ENCODE measurements around the gene LRIF1.
"Not testable (repeated sequence)": the region's sequence is repeated elsewhere in the genome, so short reads cannot be mapped to it uniquely, and the experiment has no call there.

LRIF1 gene

DNA sequence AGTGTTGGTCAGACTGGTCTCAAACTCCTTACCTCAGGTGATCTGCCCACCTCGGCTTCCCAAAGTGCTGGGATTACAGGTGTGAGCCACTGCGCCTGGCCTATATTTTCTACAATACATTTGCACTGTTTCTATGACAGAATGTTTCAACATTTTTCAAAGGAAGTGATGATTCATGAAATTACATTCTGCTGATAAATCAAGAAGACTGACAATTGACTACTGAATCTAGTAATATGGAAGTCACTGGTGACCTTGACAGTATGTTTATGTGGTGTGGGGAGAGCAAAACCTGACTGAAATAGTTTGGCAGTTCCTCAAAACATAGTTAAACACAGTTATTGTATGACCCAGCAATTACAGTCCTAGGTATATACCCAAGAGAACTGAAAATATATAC, 18.1 kb downstream of the LRIF1 start:
- no peak for DNase-seq

DNA sequence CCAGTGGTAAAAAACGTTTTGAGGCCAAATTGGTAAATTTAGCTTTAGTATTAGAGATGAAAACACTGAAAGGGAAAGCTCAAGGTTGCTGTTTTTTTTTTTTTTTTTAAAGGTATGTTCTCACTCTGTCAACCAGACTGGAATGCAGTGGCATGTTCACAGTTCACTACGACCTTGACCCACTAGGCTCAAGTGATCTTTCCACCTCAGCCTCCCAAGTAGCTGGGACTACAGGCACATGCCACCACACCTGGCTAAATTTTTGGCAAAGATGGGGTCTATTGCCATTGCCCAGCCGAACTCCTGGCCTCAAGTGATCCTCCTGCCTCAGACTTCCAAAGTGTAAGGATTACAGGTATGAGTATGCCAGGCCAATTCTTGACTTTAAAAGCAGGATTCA, 18.9 kb downstream of the LRIF1 start:
- DNase-seq = no peak

DNA sequence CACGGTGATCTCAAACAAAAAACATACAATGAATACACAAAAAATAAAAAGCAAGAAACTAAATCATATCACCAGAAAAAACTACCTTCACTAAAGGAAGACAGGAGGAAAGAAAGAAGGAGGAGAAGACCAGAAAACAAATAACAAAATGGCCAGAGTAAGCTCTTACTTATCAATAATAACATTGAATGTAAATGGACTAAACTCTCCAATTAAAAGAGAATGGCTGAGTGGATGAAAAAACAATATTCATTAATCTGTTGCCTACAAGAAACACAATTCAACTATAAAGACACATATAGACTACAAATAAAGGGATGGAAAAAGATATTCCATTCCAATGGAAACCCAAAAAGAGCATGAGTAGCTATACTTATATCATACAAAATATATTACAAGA, 27.2 kb downstream of the LRIF1 start:
- no peak for DNase-seq

DNA sequence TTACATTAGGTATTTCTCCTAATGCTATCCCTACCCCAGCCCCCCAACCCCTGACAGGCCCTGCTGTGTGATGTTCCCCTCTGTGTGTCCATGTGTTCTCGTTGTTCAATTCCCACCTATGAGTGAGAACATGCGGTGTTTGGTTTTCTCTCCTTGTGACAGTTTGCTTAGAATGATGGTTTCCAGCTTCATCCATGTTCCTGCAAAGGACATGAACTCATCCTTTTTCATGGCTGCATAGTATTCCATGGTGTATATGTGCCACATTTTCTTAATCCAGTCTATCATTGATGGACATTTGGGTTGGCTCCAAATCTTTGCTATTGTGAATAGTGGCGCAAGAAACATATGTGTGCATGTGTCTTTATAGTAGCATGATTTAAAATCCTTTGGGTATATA, 32.6 kb downstream of the LRIF1 start:
- not testable (repeated sequence) for DNase-seq

DNA sequence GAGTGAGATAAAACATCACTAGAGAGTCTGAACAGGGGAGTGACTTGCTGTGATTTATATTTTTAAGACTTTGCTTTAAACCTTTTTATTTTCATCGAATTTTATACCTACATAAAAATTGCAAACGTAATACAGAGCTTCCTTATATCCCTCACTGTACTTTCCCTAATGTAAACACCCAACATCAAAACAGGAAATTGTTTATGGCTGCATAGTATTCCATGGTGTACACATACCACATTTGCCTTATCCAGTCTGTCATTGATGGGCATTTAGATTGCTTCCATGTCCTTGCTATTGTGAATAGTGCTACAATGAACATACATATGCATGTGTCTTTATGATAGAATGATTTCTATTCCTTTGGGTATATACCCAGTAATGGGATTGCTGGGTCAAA, 34.8 kb downstream of the LRIF1 start:
- no peak for DNase-seq

DNA sequence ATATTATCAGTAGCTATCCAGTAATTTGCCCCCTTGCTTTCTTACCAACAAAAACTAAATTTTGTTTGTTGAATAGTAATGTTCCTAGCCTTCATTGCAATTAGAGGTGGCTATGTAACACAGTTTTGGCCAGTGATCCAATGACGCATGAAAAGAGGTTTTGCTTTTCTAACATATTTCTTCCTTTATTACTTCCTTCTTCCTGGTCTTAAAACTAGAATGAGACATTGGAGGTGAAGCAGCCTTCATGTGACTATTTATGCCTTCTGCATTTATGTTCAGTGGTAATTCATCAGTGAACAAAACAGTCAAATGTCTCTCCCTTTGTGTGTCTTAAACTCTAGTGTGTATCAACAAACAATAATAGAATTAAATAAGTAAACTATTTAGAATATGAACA, 35.5 kb downstream of the LRIF1 start:
- no peak for DNase-seq

DNA sequence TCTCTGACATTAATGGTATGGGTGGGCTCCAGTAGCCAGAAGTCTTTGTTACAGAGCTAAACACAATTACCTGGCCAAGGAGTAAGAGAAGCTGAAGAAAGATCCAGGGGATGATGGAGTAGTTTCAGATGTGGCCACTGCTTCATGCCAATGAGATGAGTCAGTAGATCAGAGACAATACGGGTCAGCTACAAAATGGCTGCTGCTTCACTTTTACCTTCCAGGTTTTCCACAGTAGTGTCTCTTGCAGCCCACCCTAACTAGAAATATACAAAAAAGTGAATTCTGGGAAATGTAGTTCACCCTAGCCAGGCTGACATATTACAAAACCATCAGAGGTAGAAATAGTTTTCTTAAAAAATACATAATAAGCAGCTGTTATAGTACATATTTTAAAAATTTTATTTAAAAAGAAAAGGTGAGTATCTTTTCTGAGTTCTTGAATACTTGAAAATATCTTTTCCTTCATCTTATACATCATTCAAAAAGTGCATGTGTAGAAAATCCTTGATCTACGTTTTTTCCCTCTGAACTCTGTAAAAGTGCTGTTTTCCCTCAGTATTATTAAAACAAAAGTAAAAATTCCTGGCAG, 36.1 kb downstream of the LRIF1 start:
- DNase-seq = no peak

DNA sequence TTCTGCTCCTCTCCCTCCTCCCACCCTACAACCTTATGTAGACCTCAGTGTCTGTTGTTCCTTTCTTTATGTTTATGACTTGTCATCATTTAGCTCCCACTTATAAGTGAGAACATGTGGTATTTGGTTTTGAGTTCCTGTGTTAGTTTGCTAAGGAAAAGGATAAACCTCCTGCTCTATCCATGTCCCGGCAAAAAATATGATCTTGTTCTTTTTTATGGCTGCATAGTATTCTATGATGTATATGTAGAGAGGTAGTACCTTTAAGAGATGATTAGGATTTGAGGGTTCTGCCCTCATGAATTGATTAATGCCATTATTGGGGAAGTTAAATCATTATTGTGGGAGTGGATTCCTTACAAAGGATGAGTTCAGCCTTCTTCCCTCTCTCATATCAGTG, 41.8 kb downstream of the LRIF1 start:
- no peak for DNase-seq

DNA sequence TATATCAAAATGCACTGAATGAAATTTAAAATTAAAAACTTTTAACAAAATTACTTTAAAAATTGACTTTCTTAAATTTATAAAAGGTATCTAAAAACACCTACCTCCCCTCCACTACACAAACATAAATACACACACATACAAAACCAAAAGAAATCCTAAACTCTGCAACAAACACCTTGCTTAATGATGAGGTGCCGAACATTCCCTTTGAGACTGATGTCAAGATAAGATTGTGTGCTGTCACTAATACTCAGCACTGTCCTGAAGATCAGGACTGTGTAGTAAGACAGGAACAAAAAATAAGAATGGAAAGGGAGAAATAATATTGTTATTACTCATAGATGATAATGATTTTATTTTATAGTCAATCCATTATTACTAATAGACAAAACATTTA, 45.7 kb downstream of the LRIF1 start:
- DNase-seq = no peak

DNA sequence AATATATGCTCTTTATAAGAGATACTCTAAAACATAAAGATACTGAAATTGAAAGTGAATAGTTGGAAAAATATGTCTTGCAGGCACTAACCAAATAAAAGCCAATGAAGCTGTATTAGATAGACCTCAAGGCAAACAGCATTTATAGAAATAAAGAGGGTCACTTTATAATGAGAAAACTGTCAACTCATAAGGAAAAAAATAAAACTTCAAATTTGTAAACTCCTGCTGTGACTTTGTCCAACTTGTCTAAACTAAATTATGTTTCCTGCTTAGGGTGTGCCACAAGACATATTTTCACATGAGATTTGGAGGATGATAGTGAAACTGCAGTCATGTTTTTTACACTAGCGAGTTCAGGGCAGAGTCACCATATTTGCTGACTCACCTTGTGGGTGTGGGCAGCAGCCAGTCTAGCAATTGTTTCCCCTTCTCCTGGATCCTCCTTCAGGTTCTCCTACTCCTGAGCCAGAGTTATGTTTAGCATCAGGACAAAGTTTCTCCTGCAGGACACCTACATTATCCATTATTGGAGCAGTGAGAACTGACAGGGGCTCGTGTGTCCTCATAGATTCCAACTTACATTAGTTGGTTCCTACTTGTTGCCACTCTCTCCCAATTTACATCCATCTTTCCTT, 46.9 kb downstream of the LRIF1 start:
- DNase-seq = no peak

DNA sequence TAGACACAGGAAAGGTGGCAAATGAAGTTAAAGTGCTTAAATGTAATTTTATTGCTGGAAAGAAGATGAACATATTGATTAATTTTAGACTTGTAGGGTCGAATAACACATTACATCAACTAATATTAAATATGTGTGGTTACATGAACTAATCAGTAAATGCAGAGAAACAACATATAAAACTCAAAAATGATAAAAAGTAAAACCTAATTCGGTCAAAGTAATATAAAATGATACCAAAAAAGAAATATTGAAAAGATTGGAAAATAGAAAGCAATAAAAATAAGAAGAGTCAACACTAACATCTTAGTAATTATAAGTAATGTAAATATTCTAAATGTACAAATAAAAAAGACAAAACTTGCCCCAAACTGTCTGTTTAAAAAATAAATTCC, 47.5 kb downstream of the LRIF1 start:
- no peak for DNase-seq

DNA sequence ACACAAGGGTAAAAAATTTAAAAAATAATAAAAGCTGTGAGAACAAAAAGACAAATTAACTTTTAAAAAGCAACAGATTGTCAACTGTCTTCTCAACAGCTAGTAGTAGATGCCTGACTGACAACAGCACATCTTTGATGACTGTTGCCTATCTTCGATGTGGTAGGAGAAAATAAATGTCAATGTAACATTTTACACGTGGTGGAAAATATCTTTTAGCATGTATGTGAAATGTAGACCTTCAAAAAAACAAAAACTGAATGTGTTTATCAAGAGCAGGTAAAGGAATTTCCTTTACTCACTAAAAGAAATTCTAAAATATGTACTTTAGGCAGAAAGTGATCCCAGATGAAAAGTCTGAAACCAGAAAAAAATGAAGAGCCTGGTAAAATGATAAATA, 47.9 kb downstream of the LRIF1 start:
- no peak for DNase-seq

DNA sequence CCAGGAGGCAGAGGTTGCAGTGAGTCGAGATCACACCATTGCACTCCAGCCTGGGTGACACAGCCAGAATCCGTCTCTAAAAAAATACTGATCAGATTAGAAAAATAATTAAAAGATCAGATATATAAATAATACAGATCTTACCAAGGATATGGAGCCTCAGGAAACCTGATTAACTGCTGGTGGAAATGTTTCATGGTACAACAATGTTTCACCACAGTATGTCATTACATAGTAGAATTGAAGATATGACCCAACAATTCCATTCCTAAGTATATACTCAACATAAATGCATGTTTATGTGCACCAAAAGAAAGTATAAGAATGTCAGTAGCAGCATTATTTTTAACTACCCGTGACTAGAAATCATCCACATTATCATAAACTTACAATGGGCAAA, 49.0 kb downstream of the LRIF1 start:
- no peak for DNase-seq

DNA sequence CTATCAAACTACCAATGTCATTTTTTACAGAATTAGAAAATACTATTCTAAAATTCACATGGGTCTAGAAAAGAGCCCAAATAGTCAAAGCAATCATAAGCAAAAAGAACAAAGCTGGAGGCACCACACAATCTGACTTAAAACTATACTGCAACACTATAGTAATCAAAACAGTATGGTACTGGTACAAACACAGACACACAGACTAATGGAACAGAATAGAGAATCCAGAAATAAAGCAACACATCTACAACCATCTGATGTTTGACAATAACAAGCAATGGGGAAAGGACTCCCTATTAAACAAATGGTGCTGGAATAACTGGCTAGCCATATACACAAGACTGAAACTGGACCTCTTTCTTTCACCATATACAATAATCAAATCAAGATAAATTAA, 50.9 kb downstream of the LRIF1 start:
- DNase-seq = no peak

DNA sequence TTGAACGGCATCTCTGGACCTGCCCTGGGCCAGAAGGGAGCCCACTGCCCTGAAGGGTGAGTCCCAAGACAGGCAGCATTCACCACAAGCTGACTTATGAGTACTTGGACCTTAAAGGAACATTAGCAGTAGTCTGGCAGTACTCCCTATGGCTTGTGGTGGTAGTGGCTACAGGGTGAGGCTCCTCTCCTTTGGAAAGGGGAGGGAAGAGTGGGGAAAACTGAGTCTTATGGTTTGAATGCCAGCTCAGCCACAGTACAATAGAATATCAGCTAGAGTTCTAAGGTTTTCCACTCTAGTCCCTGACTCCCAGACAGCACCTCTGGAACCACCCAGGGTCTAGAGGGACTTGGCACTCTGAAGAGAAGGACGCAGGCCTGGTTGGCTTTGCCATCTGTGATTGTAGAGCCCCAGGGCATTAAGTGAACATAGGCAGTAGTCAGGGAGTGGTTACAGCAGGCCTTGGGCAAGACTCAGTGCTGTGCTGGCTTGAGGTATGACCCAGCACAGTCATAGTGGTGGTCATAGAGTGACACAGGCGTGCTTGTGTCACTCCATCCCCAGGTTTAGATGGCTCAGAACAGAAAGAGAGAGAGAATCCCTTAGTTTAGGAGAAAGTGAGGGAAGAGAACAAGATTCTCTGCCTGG, 59.7 kb downstream of the LRIF1 start:
- no peak for DNase-seq

DNA sequence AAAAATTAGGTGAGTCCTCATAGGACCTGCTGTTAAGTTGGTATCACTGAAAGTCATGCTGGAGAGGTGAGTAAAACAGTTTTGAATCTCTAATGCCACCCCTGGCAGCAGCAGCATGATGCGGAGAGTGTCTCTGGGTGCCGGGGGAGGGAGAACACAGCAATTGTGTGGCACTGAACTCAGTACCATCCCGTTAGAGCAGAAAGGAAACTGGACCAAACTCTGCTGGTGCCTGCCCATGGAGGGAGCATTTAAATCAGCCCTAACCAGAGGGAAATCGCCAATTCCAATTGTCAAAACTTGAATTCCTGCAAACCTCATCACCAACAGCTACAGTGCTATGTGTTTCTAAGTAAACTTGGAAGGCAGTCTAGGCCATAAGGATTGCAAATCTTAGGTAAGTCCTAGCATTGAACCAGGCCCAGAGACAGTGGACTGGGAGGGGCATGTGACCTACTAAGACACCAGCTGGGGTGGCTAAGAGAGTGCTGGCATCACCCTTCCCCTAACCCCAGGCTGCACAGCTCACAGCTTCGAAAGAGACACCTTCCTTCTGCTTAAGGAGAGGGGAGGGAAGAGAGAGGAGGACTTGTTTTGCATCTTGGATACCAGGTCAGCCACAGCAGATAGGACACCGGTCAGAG, 60.8 kb downstream of the LRIF1 start:
- DNase-seq = no peak

DNA sequence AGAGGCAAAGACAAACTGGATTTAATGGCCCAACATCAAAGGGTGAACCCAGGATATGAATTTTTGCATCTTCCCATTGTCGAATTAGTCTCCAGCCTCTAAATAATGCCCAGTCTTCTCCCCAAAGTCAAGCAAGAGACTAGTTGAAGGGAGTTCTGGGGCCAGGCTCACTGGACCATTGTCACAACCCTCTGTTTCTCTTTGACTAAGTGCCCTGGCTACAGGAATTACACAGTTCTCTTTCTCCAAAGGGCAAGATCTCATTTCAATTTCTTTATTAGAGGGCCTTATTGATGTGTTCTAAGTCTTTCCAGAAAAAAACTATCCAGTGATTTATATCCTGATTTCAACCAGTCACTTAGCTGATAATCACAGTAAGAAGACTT, 64.3 kb downstream of the LRIF1 start:
- no peak for DNase-seq

DNA sequence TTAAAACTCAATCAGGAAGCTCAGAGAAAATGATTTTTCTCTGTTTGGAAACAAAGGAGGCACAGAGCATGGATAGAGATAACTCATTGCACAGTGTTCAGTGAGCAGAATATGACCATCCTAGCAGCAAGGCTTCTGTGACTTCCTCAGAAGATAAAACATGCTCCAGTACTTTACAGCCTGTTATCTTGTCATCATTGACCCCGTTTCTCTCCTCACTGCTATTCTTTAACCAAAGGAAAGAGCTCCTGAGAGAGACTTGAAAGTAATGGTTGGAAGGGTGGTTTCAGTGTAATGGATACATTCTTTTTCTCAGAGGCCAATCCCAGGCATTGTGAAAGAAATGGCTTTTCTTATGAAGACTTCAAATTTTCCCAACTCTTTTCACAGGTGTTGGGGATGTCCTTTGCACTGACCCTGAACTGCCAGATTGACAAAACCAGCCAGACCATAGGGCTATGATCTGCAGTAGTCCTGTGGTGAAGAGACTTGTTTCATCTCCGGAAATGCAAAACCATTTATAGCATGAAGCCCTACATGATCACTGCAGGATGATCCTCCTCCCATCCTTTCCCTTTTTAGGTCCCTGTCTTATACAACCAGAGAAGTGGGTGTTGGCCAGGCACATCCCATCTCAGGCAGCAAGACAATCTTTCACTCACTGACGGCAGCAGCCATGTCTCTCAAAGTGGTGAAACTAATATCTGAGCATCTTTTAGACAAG, 64.8 kb downstream of the LRIF1 start:
- DNase-seq = no peak

DNA sequence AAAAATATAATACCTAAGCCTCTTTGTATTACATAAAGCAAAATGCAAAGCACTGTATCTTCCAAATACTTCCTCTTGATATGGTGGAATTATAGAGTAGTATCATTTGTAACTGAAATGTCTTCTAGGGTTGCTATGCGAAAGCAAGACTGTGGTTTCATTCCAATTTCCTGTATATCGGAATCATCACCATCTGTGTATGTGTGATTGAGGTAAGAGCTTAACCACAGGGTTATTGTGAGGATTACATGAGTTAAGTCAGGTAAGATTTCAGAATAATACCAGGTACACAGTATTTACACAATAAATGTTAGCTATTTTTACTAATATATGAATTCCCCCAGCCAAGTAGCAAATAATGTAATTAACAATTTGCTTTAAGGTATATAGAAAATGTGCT, 66.0 kb downstream of the LRIF1 start:
- no peak for DNase-seq

Data from GOT3 (cell line).